ENCODE measurements around the gene NFASC. TPM values are rescaled to one million over a fixed set of nuclear protein-coding genes. Genes with fewer than 3 reads are reported as not detected.

Gene NFASC
- total and polyA plus RNA-seq, 2 experiments from 2014 or later: 3.9 to 11.7 TPM

- H2AFZ ChIP-seq: no peak overlapping the region
- H3F3A ChIP-seq (replicated peaks; ENCODE audit: low read depth): no peaks in the 10 kb centered on the region
- peaks cover 37% of the 10 kb centered on the region for H3K4me1 Mint-ChIP-seq
- no peaks in the 10 kb centered on the region for H3K9me3 Mint-ChIP-seq
- no peak overlapping the region for H3K27ac Mint-ChIP-seq
- no peak for TF ChIP-seq NANOG (IDR thresholded peaks at IDR 0.05; ENCODE audit: borderline replicate concordance)
- no peak for TF ChIP-seq CTCF (conservative IDR thresholded peaks at IDR 0.05; ENCODE audit: low read depth in 2 of 2)
- TF ChIP-seq ZNF114 (CRISPR knock-in tag; IDR thresholded peaks at IDR 0.05): no peak
- TF ChIP-seq POLR2AphosphoS5 (IDR thresholded peaks at IDR 0.05; ENCODE audit: low read depth): no peak
- no peaks in the 10 kb centered on the region for H3K79me2 ChIP-seq (replicated peaks; ENCODE audit: insufficient read depth)
- H3K4me3 ChIP-seq: no peak overlapping the region
- H3K27ac ChIP-seq (ENCODE audit: low read depth): no peak overlapping the region
- 0 out of 2 replicates have a peak, but pooled peaks cover 4% of the 10 kb centered on the region for H3K9me2 ChIP-seq (ENCODE audit: insufficient read depth)
- ATAC-seq (no peak), DNase-seq (ENCODE audit: low spot score) (no peak)
- H3K4me2 ChIP-seq: no peak overlapping the region
- H3K36me3 ChIP-seq (ENCODE audit: insufficient read depth): no peaks in the 10 kb centered on the region
- peaks cover 24% of the 10 kb centered on the region for H3K27me3 Mint-ChIP-seq (ENCODE audit: insufficient read depth, low read depth, poor library complexity)
- H3K27me3 ChIP-seq (ENCODE audit: insufficient read depth): peaks cover 19% of the 10 kb centered on the region; the same call in 1 of the 2 replicates
- no peak overlapping the region for H3K4me3 Mint-ChIP-seq
- H4K20me1 ChIP-seq (replicated peaks; ENCODE audit: insufficient read depth): no peaks in the 10 kb centered on the region
- peaks cover 34% of the 10 kb centered on the region for H3K4me1 ChIP-seq (ENCODE audit: insufficient read depth)
- no peaks in the 10 kb centered on the region for H3K36me3 Mint-ChIP-seq (ENCODE audit: low read depth)
Observed at GRCh38 chr1:205046870-205047269, 176.2 kb downstream of the NFASC start.

DNA sequence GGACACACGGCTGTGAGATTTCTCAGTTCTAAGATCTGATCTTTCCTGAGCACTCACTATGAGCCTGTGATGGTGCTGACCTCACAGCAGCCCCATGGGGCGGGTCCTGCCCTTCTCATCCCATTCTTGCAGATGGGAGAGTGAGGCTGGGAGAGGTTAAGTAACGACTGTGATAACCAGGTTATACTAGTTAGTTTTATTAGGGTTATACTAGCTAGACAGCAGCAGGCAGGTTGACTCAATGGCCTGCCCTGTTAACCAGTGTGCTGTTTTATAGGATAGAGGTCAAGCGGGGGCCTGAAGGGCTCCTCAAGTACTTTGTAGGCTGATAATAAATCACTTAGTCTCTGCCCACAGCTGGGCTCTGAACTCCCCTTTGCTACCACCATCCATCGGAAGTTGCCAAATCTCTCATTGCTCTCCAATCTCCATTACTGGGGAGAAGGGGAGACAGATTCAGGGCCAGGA lies 177.1 kb downstream of the NFASC start:
- Histone ChIP-seq H3K9me2 (ENCODE audit: insufficient read depth) (0 out of 2 replicates have a peak, but pooled peaks cover 4% of the 10 kb centered on the region), H3K36me3 (ENCODE audit: insufficient read depth) (no peaks in the 10 kb centered on the region), H4K20me1 (replicated peaks; ENCODE audit: insufficient read depth) (no peaks in the 10 kb centered on the region), H3K4me3 (no peak overlapping the region), H3K27ac (ENCODE audit: low read depth) (no peak overlapping the region), H3F3A (replicated peaks; ENCODE audit: low read depth) (no peaks in the 10 kb centered on the region), H3K4me1 (ENCODE audit: insufficient read depth) (peaks cover 29% of the 10 kb centered on the region), H3K4me2 (no peak overlapping the region), H3K79me2 (replicated peaks; ENCODE audit: insufficient read depth) (no peaks in the 10 kb centered on the region), H2AFZ (no peak overlapping the region), H3K27me3 (ENCODE audit: insufficient read depth) (0 out of 2 replicates have a peak, but pooled peaks cover 11% of the 10 kb centered on the region)
- Mint-ChIP-seq H3K9me3 (no peaks in the 10 kb centered on the region), H3K27me3 (ENCODE audit: insufficient read depth, low read depth, poor library complexity) (peaks cover 24% of the 10 kb centered on the region), H3K4me3 (no peak overlapping the region), H3K4me1 (peaks cover 37% of the 10 kb centered on the region), H3K27ac (no peak overlapping the region), H3K36me3 (ENCODE audit: low read depth) (no peaks in the 10 kb centered on the region)
- ATAC-seq (no peak), DNase-seq (ENCODE audit: low spot score) (no peak)
- TF ChIP-seq ZNF114 (CRISPR knock-in tag; IDR thresholded peaks at IDR 0.05) (no peak), STAT1 (IDR thresholded peaks at IDR 0.05; ENCODE audit: unreplicated experiment) (no peak), EZH2 (IDR thresholded peaks at IDR 0.05; ENCODE audit: low read depth, unreplicated experiment) (no peak), ZNF331 (CRISPR knock-in tag; IDR thresholded peaks at IDR 0.05; ENCODE audit: low read depth) (no peak), REST (IDR thresholded peaks at IDR 0.05; ENCODE audit: unreplicated experiment) (no peak), NANOG (IDR thresholded peaks at IDR 0.05; ENCODE audit: borderline replicate concordance) (no peak), EZH2phosphoT487 (IDR thresholded peaks at IDR 0.05; ENCODE audit: unreplicated experiment) (no peak), ETS1 (IDR thresholded peaks at IDR 0.05) (no peak), JUNB (IDR thresholded peaks at IDR 0.05; ENCODE audit: unreplicated experiment) (no peak), CREB1 (CRISPR knock-in tag; IDR thresholded peaks at IDR 0.05; ENCODE audit: low read depth) (no peak), POLR2AphosphoS5 (IDR thresholded peaks at IDR 0.05; ENCODE audit: low read depth) (no peak)
